ENCODE results near the gene FBLN2. TPM values are rescaled to one million over a fixed set of nuclear protein-coding genes. Genes with fewer than 3 reads are reported as not detected.

The FBLN2 gene
- total and polyA plus RNA-seq, 2 of the 4 experiments (the other 2 are of a cell fraction), result 11.8 to 60.8 TPM

- ATAC-seq (ENCODE audit: low read depth), result no peak
- H3K23ac ChIP-seq (ENCODE audit: low read depth, low read length), result no peak overlapping the region
- DNase-seq, result no peak
- H2AK5ac ChIP-seq (ENCODE audit: low read depth, low read length), result no peak overlapping the region
- no peaks in the 10 kb centered on the region for H3K9me3 ChIP-seq (ENCODE audit: control insufficient read depth, insufficient read depth, low read length)
- H3K27ac ChIP-seq (ENCODE audit: insufficient read depth, low read length), result no peak overlapping the region
- no peaks in the 10 kb centered on the region for H3K4me1 ChIP-seq (ENCODE audit: control insufficient read depth, insufficient read depth, low read length)
- H3K4ac ChIP-seq (ENCODE audit: low read depth, low read length), result no peak overlapping the region
- BruUV-seq (replicated peaks), result no TSS peak
- H3K4me2 ChIP-seq (ENCODE audit: low read depth, low read length), result no peak overlapping the region
- TF ChIP-seq NFE2L2 (IDR thresholded peaks at IDR 0.05; ENCODE audit: low read depth, low read length) (no peak), USF2 (IDR thresholded peaks at IDR 0.05; ENCODE audit: low read depth, low read length) (no peak), RCOR1 (IDR thresholded peaks at IDR 0.05; ENCODE audit: insufficient replicate concordance, low read length) (no peak), POLR2A (IDR thresholded peaks at IDR 0.05; ENCODE audit: low read depth, low read length) (no peak), FOS (IDR thresholded peaks at IDR 0.05; ENCODE audit: low read depth, low read length) (no peak), CHD1 (IDR thresholded peaks at IDR 0.05; ENCODE audit: low read depth, low read length) (no peak), ELK1 (IDR thresholded peaks at IDR 0.05; ENCODE audit: borderline replicate concordance, low read depth, low read length) (no peak), CEBPB (IDR thresholded peaks at IDR 0.05; ENCODE audit: low read depth, low read length) (no peak), BHLHE40 (IDR thresholded peaks at IDR 0.05; ENCODE audit: low read depth, low read length) (no peak), RFX5 (IDR thresholded peaks at IDR 0.05; ENCODE audit: low read depth, low read length) (no peak), SMC3 (IDR thresholded peaks at IDR 0.05; ENCODE audit: low read depth, low read length) (no peak), CTCF (conservative IDR thresholded peaks at IDR 0.05; ENCODE audit: low read depth, low read length) (no peak), MAZ (IDR thresholded peaks at IDR 0.05; ENCODE audit: borderline replicate concordance, low read depth, low read length) (no peak), MAFK (IDR thresholded peaks at IDR 0.05; ENCODE audit: low read depth, low read length) (no peak), RAD21 (IDR thresholded peaks at IDR 0.05; ENCODE audit: low read length) (no peak), MXI1 (IDR thresholded peaks at IDR 0.05; ENCODE audit: borderline replicate concordance, low read depth, low read length) (no peak)
- H4K5ac ChIP-seq (ENCODE audit: low read depth, low read length), result no peak overlapping the region
- H2BK20ac ChIP-seq (ENCODE audit: low read depth, low read length), result no peak overlapping the region
- H3K9me1 ChIP-seq (ENCODE audit: insufficient read depth, low read length), result no peaks in the 10 kb centered on the region
- in situ Hi-C loops (cut with MboI; ENCODE audit: low sequenced_read_pairs) (no loop called here), dilution Hi-C loops (cut with HindIII; ENCODE audit: low sequenced_read_pairs, unreplicated experiment) (no loop called here), intact Hi-C loops (cut with micrococcal nuclease) (no loop called here)
- H2AK9ac ChIP-seq (replicated peaks; ENCODE audit: low read depth, low read length, poor library complexity), result no peak overlapping the region
- H3K18ac ChIP-seq (ENCODE audit: low read depth, low read length), result no peak overlapping the region
- H3K4me3 ChIP-seq (ENCODE audit: insufficient read depth, low read depth, low read length), result no peak overlapping the region
- H4K91ac ChIP-seq (ENCODE audit: insufficient read depth, low read depth, low read length), result no peak overlapping the region
- H3K36me3 ChIP-seq (ENCODE audit: control insufficient read depth, insufficient read depth, low read length), result no peaks in the 10 kb centered on the region
- no peak overlapping the region for H3K9ac ChIP-seq (ENCODE audit: low read depth, low read length)
- no peak overlapping the region for H2BK15ac ChIP-seq (ENCODE audit: low read depth, low read length)
- H2AFZ ChIP-seq (replicated peaks; ENCODE audit: low read length, poor library complexity), result no peak overlapping the region
- no peak overlapping the region for H3K56ac ChIP-seq (ENCODE audit: extremely low read depth, insufficient read depth, low read length)
- POLR2A ChIA-PET (ENCODE audit: unreplicated experiment), result no interaction called here
- H2BK120ac ChIP-seq (ENCODE audit: low read depth, low read length), result no peak overlapping the region
- H4K20me1 ChIP-seq (ENCODE audit: insufficient read depth, low read length), result no peaks in the 10 kb centered on the region
- H3K27me3 ChIP-seq (ENCODE audit: control insufficient read depth, insufficient read depth, low read length), result no peaks in the 10 kb centered on the region
- H3K14ac ChIP-seq (replicated peaks; ENCODE audit: low read depth, low read length), result no peak overlapping the region
- WGBS, 2 experiments (ENCODE audit: extremely low coverage in 2 of 2, insufficient read length in 1 of 2), result 97% methylated on average over 5 of the region's 15 CpGs; no CpG with 5 or more reads in 1 of the 2 experiments
- H4K8ac ChIP-seq (ENCODE audit: low read depth in 2 of 2, low read length in 2 of 2), result no peak overlapping the region
- CTCF ChIA-PET, result interaction anchor here (1.1 kb wide), 1 partner anchor 26 kb away, joined by 3 read pairs; no protein-coding TSS in a partner anchor
- no peak overlapping the region for H2BK5ac ChIP-seq (ENCODE audit: low read depth, low read length, poor library complexity, severe bottlenecking)
- H3K79me1 ChIP-seq (ENCODE audit: low read depth in 1 of 2, low read length in 2 of 2), result no peaks in the 10 kb centered on the region
Measured at GRCh38 chr3:13622356-13622755, 73.4 kb downstream of the FBLN2 start.

Measured in IMR-90 (cell line).